Middle frontal gyrus (tissue), 1 donor: ENCODE measurements around the gene BCR.

Experiments used
- DNase-seq: peaks from one replicate; pipeline ENCODE4 v3.0.0-alpha.2; 2015; ENCODE audit warnings: low spot score; ENCODE audit errors: extremely low spot score

The BCR gene

DNA sequence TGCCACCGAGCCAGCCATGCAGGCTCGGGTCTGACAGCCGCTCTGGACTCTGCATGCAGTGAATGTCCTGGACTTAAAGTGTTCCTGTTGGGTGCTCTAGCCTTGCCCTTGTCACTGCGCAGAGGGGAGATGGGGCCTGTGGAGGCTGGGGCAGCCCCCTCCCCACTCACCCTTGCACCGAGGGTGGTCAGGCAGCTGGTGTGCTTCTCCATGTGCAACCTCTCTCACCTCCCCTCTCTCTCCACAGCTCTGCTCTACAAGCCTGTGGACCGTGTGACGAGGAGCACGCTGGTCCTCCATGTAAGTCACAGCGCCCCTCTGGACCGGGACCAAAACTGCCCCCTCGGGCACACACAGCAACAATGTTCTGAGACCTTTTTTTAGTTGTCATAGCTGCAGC is 92.5 kb downstream of the BCR start:
- DNase-seq: no peak

DNA sequence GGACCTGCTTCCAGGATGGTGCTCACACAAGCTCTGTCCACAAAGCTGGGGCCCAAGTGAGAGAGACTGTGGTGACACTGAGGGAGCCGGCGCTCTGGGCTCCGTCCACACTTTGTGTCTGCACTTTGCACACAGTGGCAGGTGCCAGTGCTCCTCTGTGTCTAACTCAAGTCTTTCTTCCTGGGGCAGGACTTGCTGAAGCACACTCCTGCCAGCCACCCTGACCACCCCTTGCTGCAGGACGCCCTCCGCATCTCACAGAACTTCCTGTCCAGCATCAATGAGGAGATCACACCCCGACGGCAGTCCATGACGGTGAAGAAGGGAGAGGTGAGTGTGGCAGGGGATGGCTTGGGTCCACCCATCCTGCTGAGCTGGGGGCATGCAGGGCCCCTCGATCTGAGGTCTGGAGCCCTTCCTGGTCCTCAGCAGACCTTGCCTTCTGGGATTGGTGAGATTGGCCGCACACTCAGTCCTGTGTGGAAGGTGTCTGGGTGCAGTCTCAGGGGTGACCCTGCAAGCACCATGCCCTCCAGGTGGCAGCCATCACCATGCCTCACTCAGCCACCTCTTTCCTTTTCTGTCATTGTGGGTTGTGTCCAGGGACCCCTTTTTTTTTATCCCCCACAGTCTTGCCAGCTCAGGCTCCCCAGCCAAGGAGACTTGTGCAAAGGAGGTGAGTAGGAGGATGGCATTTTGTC is 93.3 kb downstream of the BCR start:
- DNase-seq: no peak

DNA sequence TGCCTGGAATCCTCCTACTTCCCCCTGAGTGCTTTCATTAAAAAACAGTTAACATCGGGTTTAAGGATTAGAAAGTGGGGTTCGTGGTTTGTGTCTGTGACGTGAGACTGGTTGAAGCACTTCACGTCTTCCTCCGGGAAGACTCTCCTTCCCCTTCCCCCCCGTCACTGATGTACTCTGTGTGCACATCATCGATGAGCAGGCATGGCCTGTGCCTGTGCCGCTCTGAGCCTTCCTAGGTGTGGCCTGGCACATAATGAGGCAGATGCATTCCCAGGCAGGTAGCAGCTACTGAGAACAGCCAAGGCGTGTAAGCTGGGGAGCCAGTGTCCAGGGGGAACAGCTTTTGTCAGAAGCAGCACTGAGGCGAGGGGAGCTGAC is 93.8 kb downstream of the BCR start:
- no peak for DNase-seq

DNA sequence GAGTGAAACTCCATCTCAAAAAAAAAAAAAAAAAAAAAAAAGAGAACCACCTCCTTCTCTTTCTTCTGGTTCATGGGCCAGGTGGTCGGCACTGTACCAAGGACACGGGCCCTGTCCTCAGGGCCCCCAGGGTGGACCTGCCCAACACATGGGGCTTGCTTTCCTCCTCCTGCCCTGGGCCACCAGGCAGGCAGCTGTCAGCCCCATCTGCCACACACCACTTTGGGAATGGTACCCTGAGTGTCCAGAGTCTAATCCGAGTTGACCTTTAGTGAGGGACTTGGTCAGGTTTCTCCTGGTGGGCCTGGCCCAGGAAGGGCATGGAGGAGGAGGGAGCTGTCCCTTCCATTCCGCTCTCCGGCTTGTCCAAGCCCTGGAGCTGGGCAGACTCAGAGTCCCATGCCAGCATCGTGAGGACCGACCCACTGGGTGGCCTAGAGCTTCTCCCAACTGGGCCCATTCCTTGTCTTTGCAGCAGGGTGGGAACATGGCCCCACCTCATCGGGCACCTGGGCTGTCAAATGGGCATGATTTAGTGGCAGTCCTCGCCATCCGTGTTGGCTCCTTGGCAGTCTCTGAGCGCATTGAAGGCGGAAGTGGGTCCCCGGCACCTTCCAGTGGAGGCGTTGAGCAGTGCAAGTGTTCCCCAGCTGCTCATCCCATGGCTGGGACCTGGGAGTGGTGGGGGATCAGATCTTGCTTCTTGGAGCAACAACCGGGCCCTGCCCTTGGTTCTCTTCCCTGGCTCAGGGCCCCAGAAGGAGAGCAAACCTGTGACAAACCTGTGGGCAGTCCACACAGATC is 94.8 kb downstream of the BCR start:
- DNase-seq: no peak

DNA sequence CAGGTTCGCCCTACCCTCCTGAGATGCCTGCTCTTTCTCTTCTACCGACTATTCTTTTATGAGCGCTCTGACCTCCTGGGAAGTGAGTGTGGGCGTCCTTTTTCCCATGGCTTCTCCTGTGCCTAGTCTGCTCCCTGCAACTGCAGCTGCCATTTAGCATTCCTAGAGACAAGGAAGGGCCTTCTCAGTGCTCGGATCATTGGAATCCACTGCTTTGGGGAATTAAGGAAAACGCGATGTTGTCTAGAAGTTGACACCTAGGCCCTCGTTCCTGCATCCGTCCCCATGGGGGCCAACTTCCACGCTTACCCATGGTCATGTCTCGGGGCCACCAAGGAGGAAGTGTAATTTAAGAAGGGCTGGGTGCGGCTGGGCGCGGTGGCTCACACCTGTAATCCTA is 95.4 kb downstream of the BCR start:
- no peak for DNase-seq

DNA sequence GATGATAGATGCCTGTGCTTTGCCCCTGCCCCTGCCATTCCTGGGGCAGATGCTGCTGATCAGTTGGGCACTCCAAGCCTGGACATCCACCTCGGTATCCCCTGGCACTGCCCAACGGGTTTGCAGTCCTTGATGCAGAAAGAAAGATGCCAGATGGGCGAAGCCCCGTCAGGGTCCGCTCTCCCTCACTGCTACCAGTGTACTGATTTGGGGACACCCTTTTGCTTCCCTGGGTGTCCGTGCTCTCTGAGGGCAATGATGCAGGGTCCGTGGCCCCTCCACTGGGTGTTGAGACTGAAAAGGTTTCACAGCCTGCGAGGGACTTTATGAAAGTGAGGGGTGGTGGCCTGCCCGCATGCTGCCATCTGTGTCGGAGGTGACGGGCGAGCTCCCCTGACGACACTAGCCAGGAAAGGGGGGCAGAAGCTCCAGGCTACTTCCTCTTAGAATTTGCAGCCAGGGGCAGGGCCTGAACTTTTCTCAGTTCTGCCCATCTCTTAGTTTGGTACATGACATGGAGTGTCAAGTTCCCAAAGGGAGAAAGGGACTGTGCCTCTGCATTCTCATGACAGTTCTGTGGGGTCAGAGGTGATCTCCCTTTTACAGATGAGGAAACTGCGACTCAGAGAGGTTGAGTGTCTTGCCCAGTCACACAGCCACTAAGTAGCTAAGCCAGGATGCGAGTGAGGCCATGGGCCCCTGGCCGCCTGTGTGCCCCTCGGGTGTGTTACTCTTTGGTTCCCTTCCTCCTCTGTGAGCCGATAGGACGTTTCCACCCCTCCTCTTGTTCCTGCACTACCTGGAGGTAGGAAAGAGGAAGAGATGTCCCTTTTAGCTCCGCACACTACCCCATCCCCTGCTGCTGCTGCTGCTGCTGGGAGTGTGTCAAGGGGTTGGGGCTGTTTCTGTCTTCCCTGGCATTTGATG is 96.6 kb downstream of the BCR start:
- DNase-seq: no peak

DNA sequence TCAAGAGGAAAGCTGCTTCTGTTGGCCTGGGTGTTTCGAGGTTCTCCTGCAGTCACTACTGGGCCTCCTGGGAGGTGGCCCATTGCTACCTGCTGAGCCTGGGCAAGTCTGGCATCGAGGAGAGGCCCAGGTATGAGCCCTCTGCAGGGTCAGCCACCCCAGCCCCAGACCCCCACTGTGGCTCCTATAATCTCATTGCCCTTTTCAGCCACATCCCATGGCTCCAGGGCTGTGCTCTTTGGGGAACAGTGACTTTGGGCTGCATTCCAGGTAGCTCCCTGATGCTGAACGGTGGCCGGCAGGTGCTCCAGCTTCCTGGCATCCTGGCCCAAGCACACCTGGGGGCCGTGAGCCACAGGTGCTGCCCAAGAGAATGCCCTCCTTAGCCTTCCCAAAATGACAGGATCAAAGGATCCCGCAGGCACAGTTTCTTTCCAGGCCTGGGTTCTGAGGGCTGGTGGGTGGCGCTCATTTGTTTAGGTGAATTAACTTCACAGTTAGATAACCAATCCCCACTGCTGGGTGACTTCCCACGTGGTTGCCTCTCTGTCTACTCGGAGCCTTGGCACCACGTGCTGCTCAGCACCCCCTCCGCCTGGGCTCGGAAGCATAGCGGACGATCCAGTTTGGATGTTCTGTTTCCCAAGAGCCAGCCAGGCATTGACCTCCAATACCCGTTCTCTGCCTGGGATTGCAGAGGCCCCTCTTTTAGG is 97.4 kb downstream of the BCR start:
- DNase-seq: no peak

DNA sequence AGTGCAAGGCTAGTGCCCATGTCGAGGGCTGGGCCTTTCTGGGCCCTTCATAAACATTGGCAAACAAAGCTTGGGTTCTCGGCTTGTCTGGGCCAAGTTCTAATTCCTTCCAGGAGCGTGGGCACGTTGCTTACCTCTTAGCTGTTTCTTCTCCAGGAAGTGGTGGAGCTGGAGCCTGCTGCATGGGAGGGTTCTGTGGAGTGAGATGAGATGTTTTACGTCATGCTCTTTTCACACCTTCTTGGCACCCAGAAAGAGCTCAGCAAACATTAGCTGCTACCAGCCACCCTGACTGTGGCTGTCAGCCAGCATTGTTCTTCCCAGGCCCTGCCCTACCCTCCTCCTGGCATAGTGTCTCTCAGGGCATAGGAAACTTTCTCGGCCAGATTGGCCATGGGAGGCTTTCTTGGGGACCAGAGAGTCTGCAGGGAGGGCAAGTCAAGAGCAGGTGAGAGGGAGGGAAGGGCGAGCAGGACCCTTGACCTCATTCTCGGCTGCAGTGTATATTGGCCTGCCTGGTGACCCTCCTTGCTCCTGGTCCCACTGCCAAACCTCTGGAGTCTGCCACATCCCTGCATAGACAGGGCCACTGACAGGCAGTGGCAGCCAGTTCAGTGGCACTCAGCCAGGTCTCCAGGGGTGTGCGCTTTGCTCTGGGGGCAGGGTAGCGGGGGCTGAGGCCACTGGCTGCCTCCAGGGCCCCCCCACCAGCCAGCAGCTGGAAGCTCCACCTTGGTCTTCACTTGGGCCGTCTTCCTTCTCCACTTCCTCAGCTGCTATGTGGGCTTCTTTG is 98.8 kb downstream of the BCR start:
- DNase-seq: peak; percentile 61

DNA sequence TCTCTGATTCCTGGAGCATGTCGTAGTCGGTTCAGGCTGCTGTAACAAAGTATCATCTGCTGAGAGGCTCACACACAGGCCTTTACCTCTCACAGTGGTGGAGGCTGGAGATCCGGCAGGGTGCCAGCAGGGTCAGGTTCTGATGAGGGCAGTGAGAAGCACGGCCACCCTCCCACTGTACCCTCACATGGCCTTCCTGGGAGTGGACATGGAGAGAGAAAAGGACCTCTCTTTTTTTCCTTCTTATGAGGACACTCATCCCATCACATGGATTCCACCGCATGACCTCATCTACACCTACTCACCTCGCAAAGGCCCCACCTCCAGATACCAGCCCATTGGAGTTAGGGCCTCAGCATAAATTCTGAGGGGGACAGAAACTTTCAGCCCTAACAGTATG is 99.5 kb downstream of the BCR start:
- DNase-seq: no peak

DNA sequence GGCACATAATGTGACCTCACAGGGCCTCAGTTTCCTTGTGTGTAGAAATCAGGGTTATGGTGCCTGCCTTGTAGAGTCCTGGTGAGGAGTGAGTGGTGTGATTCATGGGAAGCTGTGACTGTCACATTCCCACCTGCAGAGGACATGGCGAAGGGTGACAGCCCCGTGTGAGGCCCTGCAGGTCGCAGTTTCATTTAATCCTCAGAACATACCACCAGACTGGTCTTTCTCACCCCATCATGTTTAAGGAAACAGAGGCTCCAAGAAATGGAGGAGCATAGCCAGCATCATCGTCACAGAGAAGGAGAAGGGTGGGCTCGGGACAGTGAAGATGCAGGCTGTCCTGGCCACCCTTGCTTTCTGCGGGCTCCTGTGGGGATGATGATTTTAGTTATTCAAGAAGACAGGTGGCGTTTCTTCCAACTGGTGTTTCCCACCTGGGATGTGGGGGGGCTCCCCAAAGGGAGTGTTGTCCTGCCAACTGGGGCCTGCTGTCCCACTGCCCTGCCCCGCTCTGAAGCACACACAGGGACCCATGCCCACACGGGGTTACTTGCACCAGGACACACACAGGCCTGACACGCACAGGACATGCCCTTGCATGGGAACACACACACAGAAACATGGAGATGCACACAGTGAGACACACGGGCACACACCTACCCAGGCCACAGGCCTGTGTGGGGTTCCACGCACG is 100.2 kb downstream of the BCR start:
- DNase-seq: no peak

DNA sequence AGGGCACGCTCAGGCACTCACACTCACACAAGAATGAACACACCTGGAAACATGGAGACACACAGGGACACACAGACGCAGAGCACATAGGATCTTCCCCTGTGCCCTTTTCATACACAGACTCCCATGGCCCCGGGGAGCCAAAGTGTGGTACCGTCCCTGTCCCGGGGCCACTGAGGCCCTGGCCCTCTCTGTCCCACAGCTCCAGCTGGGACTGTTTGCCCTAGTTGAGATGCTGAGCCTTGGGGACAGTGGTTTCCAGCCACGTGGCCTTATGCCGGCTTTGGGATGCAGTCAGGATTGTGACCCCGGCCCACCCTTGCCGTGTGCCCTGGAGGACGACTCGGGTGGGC is 100.7 kb downstream of the BCR start:
- no peak for DNase-seq

DNA sequence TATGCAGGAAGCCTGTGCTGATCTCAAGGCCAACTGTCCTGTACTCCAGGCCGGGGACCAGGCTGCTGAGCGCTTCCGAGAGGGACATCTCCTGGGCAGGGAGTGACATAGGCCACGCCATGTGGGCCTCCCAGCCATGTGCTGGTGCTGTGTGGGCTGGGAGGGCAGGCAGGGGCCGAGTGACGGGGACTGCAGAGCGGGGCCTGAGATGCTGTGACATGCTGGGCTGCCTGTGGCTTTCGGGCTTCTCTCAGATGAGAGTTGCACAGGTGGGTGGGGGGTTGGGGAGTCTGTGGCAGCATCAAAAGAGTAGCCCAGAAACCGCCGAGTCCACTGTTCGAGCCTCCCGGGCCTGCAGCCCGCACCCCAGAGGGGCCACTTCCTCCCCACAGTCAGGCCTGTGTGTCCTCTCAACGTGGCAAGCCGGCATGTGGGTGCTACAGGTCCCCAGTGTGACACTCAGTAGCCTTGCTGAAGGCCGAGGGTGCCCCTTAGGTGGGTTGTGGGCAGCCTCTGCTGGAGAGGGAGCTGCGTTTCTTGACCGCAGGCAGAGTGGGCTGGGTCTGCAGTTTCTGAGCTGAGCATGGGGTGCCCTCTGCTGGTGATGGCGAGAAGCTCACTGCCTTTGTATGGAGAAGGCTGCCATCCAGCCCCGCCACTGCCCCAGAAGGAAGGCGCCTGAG is 101.2 kb downstream of the BCR start:
- peak; percentile 67 for DNase-seq

DNA sequence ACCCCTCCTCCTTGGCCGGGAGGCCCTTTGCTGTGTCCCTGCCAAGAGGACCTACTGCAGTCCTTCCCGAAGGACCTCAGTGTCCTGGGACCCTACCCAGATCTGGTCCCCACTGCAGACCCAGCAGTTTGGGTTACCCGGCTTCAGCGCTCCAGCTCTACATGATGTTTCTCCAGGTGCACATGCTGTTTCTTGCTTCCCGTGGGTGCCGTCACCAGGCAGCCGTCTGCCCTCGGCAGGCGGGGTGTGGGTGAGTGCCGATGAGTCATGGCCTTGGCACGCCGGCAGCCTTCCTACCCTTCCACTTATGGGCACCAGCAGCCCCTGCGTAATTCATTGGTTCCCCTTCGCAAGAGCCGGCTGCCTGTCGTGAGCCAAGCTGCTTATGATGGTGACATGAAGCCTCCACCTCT is 101.8 kb downstream of the BCR start:
- DNase-seq: peak; percentile 53

DNA sequence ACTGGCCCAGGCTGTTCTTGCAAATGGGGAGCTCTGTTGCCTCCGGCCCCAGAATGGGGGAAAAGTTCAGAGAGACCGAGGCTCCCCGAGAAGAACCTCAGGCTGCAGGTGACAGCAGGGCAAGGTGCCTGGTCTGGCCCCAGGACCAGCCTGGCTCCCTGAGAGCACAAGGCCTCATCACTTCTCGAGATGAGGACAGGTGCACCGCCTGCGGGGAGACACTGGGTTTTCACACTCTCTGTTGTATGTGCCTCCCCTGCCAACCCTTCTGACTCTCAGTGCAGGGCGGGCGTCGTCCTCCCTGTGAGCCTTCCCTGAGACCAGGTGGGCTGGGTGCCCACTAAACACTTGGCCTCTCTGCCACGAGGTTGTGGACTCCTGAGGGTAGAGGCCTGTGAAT is 102.2 kb downstream of the BCR start:
- no peak for DNase-seq

DNA sequence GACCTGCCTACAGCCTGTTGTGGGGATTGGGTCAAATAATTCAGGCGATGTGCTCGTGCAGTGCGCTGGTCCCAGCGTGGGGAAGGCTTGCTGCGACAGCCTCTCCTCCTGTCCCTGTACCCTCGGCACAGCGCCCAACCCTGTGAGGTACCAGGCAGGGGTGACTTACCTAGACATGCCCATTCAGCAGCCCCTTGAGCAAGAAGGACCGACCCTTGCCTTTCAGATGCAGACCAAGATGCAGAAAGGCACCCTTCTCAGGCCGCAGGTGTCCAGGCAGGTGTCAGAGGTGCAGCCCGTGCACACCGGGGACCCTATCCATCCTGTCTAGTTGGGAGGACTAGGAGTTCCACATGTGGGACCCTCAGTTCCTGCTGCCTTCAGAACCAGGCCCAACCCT is 102.7 kb downstream of the BCR start:
- no peak for DNase-seq

DNA sequence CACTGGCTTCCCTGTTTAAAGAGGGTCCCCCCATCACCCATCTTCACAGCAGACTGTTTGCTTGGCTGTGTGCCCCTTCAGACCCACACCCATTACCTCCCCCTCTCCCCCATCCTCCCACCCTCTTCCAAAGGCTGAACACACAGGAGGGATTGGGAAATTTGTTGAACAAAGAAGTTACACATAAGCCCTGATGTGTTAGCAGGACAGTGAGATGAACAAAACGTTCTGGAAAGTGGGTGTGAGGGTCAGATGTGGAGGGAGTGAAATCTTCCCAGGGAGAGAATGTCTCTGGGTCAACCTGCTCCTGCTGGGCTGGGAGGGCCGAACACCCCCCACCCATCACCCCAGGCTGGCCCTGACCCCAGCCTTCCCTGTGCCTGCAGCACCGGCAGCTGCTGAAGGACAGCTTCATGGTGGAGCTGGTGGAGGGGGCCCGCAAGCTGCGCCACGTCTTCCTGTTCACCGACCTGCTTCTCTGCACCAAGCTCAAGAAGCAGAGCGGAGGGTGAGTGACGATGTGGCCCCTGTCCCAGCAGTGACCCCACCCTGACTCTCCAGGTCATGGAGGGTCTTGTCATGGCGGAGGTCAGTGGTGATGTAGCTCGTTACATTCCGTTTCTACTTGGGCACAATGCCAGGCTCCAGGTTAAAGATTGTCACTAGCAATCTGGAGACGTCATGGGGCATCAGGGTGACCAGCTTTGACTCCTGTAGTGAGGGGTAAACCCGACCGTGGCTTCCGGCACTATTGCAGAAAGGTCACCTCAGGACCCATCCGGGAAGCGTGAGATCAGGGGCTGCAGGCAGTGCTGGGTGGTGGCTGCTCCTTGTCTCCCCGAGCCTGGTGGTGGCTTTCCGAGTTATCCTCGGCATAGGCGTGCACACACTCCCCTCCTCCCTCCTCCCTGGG is 103.5 kb downstream of the BCR start:
- DNase-seq: no peak

DNA sequence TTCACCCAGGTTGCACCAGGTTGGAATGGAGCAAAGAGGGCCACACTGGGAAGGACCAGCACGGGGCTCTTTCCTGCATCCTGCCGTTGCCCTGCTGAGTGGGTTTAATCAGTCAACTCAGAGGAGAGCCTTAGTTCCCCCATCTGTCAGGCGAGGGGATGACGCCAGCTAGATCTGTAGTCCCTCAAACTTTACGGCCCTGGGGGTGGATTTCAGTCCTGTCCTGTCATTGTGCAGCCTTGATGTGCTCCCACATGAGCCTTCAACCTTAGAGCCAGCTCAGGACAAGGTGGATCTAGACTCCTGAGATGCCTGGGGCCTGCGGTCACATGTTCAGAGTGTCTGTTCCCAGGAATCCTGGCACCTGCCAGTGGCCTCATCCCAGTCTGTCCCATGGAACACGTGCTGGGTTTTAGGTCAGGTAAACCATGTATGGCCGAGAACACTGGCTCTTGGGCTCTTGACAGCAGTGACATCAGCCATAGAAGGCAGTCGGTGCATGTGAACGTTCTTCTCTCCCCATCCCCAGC is 104.3 kb downstream of the BCR start:
- DNase-seq: no peak

DNA sequence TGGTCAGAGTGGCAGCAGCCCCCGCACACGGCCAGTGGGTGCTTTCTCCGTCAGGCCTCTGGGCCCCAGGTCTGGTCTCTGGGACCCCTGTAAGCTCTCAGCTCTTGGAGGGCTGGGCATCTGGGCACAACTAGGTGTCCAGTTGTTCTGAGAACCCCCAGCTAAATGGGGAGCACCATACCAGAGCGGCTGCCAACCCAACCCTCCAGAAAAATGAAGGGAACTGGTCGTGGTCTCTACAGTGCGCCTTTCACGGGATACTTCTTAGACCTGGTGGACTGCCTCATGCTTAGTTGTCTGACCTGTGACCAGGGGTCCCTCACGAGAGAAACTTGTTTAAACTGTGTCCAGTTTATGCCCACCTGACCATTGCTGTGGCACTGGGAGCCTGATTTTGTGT is 104.9 kb downstream of the BCR start:
- no peak for DNase-seq
